GM04504 (cell line): Measurements from ENCODE around the gene SPARC.
"Not testable (repeated sequence)": the region's sequence is repeated elsewhere in the genome, so short reads cannot be mapped to it uniquely, and the experiment has no call there.

Source experiments
- DNase-seq: peaks from one replicate; pipeline ENCODE4 v3.0.0-alpha.2; 2012; ENCODE audit warnings: low read depth

SPARC gene

GRCh38 chr5:151700296-151700695 is 13.6 kb upstream of the SPARC start:
- no peak for DNase-seq

GRCh38 chr5:151699071-151699901 is 12.6 kb upstream of the SPARC start:
- DNase-seq, result peak; percentile 98

GRCh38 chr5:151698081-151698480 is 11.4 kb upstream of the SPARC start:
- not testable (repeated sequence) for DNase-seq

GRCh38 chr5:151697452-151697851 is 10.7 kb upstream of the SPARC start:
- DNase-seq, result no peak

GRCh38 chr5:151696470-151697061 is 9.9 kb upstream of the SPARC start:
- peak; percentile 99 for DNase-seq

GRCh38 chr5:151695464-151695863 is 8.7 kb upstream of the SPARC start:
- DNase-seq, result no peak

- no peak for DNase-seq
Observed at GRCh38 chr5:151694035-151694485, 7.3 kb upstream of the SPARC start.

- no peak for DNase-seq
Observed at GRCh38 chr5:151692312-151692711, 5.6 kb upstream of the SPARC start.

- DNase-seq, result no peak
Observed at GRCh38 chr5:151691706-151692105, 5.0 kb upstream of the SPARC start.

GRCh38 chr5:151689591-151689990 is 2.9 kb upstream of the SPARC start:
- not testable (repeated sequence) for DNase-seq

- no peak for DNase-seq
Observed at GRCh38 chr5:151688436-151688835, 1.7 kb upstream of the SPARC start.

- DNase-seq, result no peak
Observed at GRCh38 chr5:151685749-151686673, 704 bp downstream of the SPARC start.

GRCh38 chr5:151684690-151685361 is 1.9 kb downstream of the SPARC start:
- DNase-seq, result peak; percentile 92

GRCh38 chr5:151683986-151684588 is 2.6 kb downstream of the SPARC start:
- DNase-seq, result no peak

GRCh38 chr5:151683444-151683843 is 3.3 kb downstream of the SPARC start:
- no peak for DNase-seq

- no peak for DNase-seq
Observed at GRCh38 chr5:151682751-151683331, 3.9 kb downstream of the SPARC start.

- peak; percentile 69 for DNase-seq
Observed at GRCh38 chr5:151682240-151682639, 4.5 kb downstream of the SPARC start.

- no peak for DNase-seq
Observed at GRCh38 chr5:151680944-151681427, 5.7 kb downstream of the SPARC start.

GRCh38 chr5:151680156-151680505 is 6.6 kb downstream of the SPARC start:
- not testable (repeated sequence) for DNase-seq

GRCh38 chr5:151679421-151680155 is 7.1 kb downstream of the SPARC start:
- no peak for DNase-seq
